Central memory CD8-positive, alpha-beta T cell (primary cell): ENCODE measurements around the gene TNIP1.
A peak's percentile ranks its signal among the peaks of the same experiment; 100 is the strongest.

Experiments
- ATAC-seq: fragments of 150-1000 bp; cut with Tn5 transposase; replicated peaks from 2 replicates; pipeline ENCODE4 v1.10.0; 2022; ENCODE audit warnings: mild to moderate bottlenecking, moderate FRiP score, moderate number of reproducible peaks; ENCODE audit not compliant: poor library complexity, severe bottlenecking; ENCODE audit errors: extremely low read depth
- DNase-seq, 2 donors: peaks; one replicate each; pipeline ENCODE4 v3.0.0; 2021; ENCODE audit warnings: low spot score in 2 of 2
- H3K27ac Mint-ChIP-seq: one replicate; pipeline ENCODE4 v1.8.0; 2022; ENCODE audit warnings: low read depth, mild to moderate bottlenecking, moderate library complexity, mixed read lengths
- H3K27me3 Mint-ChIP-seq: one replicate; pipeline ENCODE4 v1.8.0; 2022; ENCODE audit warnings: mixed read lengths
- H3K36me3 Mint-ChIP-seq: one replicate; pipeline ENCODE4 v1.8.0; 2022; ENCODE audit warnings: mild to moderate bottlenecking, moderate library complexity, mixed read lengths; ENCODE audit not compliant: insufficient read depth
- H3K4me1 Mint-ChIP-seq: one replicate; pipeline ENCODE4 v1.8.0; 2022; ENCODE audit warnings: mixed read lengths
- H3K4me3 Mint-ChIP-seq: one replicate; pipeline ENCODE4 v1.8.0; 2022; ENCODE audit warnings: mild to moderate bottlenecking, moderate library complexity, mixed read lengths
- H3K9me3 Mint-ChIP-seq: one replicate; pipeline ENCODE4 v1.8.0; 2022; ENCODE audit warnings: mixed read lengths

Gene TNIP1

DNA sequence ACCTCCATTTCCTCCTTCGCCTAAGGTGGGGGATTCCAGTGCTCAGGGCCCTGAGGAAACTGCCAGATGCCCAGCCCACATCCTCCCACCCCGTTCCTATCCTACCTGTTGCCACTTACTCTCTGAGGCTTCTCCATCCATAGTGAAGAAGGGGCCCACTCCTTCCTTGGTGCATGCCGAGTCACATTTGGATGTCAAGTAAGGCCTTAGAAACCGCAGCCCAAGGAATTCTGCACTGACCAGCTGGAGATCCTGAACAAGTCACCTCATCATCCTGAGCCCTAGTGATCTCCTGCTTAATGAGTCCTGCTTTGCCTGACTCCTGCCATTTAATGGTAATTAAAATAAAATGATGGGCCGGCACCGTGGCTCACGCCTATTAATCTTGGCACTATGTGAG is 6.7 kb upstream of the TNIP1 start:
- ATAC-seq (no peak), DNase-seq (no peak)
- no peak overlapping the region for H3K4me3 Mint-ChIP-seq
- H3K27me3 Mint-ChIP-seq, result no peaks in the 10 kb centered on the region
- no peaks in the 10 kb centered on the region for H3K9me3 Mint-ChIP-seq
- peaks cover 14% of the 10 kb centered on the region for H3K36me3 Mint-ChIP-seq
- H3K4me1 Mint-ChIP-seq, result peaks cover 46% of the 10 kb centered on the region
- H3K27ac Mint-ChIP-seq, result peak overlapping the region; percentile 68

DNA sequence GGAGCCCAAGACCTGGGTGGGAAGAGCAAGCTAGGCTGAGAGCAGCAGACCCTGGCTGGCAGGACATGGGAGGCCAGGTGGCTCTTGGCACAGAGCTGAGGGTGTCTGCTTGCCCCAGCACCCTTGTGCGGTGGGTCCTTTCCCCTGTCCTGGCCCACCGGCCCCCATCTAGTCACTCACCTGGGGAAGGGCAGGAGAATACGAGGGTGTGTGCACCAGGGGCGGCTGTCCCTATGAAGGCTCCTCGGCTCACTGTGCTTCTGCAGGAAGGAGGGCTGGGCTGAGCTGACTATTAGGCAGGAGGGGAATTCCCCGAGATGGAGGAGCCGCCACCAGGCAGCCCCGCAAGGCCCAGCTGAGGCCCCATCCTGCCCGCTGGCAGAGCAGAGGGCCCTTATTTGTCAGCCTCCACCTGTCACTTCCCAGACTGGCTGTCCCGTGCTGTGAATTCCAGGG is 6.1 kb upstream of the TNIP1 start:
- Mint-ChIP-seq H3K4me1 (peaks cover 49% of the 10 kb centered on the region), H3K27ac (peak overlapping the region; percentile 68), H3K27me3 (no peaks in the 10 kb centered on the region), H3K4me3 (peak overlapping the region; percentile 75), H3K9me3 (no peaks in the 10 kb centered on the region), H3K36me3 (peaks cover 17% of the 10 kb centered on the region)
- ATAC-seq (peak; percentile 93), DNase-seq (peak; percentile 43 to 49)

DNA sequence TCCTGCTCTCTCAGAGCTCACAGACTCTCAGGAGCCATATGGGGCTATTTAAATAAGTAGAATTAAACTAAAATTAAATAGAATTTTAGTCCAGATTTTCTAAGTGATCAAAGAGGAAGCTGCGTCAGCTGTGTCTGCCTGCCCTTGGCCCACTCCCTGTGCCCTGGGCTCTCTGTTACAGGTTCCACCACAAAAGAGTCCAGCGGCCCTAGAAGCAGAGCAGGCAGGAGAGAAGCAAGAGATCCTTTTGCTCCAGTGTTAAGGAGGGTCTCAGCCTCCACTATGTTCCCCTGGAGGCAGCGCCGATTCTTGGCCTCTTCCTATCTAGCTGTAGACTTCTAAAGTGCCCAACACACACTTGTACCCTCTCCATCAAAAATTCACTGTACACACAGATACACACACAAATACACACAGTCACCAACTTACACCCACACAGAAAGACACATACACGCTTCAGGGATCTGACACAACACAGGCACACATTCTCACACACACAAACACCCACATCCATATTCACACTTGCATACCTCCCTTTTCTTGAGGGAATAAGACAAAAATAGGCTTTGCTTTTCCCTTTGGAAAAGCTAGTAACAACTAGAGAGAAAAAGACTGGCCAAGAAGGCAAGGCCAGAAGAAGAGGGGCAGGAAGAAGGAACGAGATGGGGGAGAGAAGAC is 5.5 kb upstream of the TNIP1 start:
- Mint-ChIP-seq H3K36me3 (peaks cover 18% of the 10 kb centered on the region), H3K27ac (peak overlapping the region; percentile 68), H3K4me3 (peak overlapping the region; percentile 75), H3K27me3 (no peaks in the 10 kb centered on the region), H3K4me1 (peaks cover 43% of the 10 kb centered on the region), H3K9me3 (no peaks in the 10 kb centered on the region)
- no peak for DNase-seq
- no peak for ATAC-seq

DNA sequence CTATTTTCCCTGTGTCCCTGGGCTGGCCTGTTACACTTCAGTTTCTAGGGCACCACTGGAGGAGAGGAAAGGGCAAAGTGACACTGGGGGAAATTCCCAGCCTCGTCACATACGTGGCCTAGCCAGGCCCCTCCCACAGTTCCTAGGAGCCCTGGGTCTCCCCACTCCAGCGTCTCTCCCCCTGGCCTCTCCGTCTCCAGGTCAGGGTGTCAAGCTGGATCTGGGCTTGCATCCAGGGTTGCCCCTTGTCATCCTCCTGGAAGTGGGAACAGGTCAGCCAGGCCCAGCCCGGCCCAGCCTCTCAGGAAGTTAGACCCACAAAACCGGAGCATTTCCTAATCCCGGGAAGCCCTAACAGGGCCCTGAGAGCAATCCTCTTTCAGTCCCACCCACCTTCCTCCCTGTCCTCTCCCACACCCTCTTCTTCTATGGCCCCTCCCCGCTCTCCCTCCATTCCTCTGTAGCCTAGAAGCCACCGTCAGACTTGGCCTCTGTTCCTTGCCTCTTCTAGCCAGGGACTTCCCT is 4.7 kb upstream of the TNIP1 start:
- ATAC-seq, result no peak
- Mint-ChIP-seq H3K9me3 (no peaks in the 10 kb centered on the region), H3K4me1 (peaks cover 42% of the 10 kb centered on the region), H3K36me3 (peaks cover 20% of the 10 kb centered on the region), H3K4me3 (peak overlapping the region; percentile 75), H3K27ac (peak overlapping the region; percentile 68), H3K27me3 (no peaks in the 10 kb centered on the region)
- no peak for DNase-seq

DNA sequence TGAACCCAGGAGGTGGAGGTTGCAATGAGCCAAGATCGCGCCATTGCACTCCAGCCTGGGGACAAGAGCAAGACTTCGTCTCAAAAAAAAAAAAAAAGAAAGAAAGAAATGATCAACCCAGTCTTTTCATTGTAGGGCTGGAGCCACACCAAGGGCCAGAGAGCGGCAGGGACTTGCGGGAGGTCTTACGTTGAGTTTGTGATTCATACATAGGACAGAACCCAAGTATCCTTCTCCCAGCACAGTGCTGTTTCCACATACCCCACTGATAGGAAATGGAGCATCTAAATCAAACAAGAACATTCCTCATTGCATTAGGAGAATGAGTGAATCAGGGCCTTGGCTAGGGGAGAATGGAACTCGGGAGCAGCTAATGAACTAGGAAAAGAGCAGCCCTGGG is 3.5 kb upstream of the TNIP1 start:
- Mint-ChIP-seq H3K27ac (peak overlapping the region; percentile 68), H3K4me1 (peaks cover 54% of the 10 kb centered on the region), H3K9me3 (no peaks in the 10 kb centered on the region), H3K36me3 (peaks cover 29% of the 10 kb centered on the region), H3K4me3 (no peak overlapping the region), H3K27me3 (no peaks in the 10 kb centered on the region)
- DNase-seq (no peak), ATAC-seq (no peak)

DNA sequence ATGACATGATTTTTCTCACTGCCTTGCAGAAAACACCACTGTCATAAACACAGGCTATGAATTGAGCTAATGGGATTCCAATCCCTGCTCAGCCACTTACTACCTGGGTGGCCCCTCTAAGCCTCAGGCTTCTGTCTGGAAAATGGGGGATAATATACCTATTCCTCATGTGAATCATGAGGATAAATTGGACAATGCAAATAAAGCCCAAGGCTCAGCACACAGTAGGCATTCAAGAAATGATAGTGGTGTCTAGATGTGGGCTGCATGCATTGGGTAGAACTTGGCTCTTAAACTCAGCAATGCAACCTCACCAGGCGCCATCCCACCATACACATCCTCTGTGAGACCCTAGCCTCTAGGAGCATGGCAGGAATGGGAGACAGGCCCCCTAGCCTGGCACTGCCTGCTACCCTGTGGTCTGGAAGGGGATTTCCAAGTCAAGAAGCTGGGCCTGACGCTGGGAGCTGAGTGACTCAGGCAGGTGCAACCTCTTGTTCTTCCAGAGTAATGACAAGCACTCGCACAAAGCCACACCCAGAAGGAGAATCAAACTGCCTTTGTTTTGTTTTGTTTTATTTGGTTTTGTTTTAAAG is 2.3 kb upstream of the TNIP1 start:
- peaks cover 35% of the 10 kb centered on the region for H3K36me3 Mint-ChIP-seq
- ATAC-seq (no peak), DNase-seq (peak in 1 of 2 donors; percentile 35)
- H3K4me3 Mint-ChIP-seq, result peak overlapping the region; percentile 62
- H3K9me3 Mint-ChIP-seq, result no peaks in the 10 kb centered on the region
- H3K27me3 Mint-ChIP-seq, result no peaks in the 10 kb centered on the region
- peaks cover 66% of the 10 kb centered on the region for H3K4me1 Mint-ChIP-seq
- peak overlapping the region; percentile 86 for H3K27ac Mint-ChIP-seq

DNA sequence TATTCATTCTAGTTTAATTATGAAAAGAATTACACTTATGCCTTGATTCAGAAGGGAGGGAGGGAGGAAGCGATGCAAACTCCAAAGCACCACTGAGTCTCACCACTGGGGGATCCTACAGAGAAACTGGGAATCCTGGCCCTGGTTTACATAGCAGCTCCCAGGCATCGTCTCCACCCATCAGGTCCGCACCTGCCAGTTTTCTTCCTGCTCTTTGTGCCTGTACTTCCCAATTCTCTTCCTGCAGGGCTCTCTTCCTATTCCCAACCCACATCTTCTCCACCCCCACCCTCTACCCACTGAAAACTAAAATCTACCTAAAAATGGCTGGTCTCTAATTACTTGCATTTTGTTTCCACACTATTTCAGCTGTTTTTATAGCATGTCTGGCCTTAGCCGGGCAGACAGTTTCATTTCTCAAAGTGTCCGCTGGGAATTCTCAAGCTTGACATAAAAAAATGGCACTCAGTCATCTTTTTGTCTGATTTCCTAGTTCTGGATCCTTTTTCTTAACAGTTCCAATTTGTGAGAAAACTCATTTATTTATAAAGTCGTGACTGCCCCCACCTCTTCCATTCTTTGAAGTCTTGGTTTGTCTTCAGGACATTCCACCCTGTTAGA is 1.6 kb upstream of the TNIP1 start:
- no peak for ATAC-seq
- H3K27me3 Mint-ChIP-seq, result no peaks in the 10 kb centered on the region
- no peak for DNase-seq
- peak overlapping the region; percentile 62 for H3K4me3 Mint-ChIP-seq
- peak overlapping the region; percentile 86 for H3K27ac Mint-ChIP-seq
- H3K36me3 Mint-ChIP-seq, result peaks cover 40% of the 10 kb centered on the region
- peaks cover 74% of the 10 kb centered on the region for H3K4me1 Mint-ChIP-seq
- H3K9me3 Mint-ChIP-seq, result no peaks in the 10 kb centered on the region

DNA sequence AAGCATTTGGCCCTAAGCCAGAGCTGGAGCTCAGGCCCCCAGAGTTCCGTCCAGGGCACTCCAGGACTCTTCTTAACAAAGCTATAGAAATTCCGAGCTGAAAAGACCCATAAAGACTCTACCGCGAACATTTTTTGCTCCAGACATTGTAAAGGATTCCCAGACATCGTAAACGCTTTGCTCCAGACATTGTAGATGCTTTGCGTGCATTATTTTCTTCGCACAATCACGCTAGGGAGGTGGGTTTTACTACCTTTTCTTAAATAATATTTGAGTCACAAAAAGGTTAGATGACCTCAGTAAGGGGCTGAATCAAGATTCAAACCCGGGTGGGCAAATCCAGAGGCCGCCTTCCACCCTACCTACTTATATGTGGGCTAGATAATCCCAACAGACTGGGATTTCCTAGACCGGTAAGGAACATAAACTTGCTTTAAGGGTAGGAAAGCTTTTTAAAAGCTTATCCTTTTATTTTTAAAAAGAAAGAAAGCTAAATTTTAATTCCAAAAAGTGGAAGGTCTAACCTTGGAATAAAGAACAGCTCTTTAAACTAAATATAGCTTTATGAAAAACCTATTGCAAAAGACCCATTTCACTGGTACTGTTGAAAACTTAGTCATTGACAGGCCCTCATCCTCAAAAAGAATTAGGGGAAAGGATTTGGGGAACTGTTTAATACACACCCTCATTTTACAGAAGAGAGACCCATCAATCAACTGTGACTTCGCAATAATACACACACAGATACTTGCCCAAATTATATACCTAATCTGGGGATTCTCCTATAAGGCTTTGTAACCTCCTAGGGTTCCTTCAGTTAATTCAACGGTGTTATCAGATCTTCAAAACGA is 822 bp upstream of the TNIP1 start:
- Mint-ChIP-seq H3K4me3 (peak overlapping the region; percentile 74), H3K4me1 (peaks cover 78% of the 10 kb centered on the region), H3K36me3 (peaks cover 44% of the 10 kb centered on the region), H3K27me3 (no peaks in the 10 kb centered on the region), H3K9me3 (no peaks in the 10 kb centered on the region), H3K27ac (peak overlapping the region; percentile 86)
- ATAC-seq, result no peak
- no peak for DNase-seq

DNA sequence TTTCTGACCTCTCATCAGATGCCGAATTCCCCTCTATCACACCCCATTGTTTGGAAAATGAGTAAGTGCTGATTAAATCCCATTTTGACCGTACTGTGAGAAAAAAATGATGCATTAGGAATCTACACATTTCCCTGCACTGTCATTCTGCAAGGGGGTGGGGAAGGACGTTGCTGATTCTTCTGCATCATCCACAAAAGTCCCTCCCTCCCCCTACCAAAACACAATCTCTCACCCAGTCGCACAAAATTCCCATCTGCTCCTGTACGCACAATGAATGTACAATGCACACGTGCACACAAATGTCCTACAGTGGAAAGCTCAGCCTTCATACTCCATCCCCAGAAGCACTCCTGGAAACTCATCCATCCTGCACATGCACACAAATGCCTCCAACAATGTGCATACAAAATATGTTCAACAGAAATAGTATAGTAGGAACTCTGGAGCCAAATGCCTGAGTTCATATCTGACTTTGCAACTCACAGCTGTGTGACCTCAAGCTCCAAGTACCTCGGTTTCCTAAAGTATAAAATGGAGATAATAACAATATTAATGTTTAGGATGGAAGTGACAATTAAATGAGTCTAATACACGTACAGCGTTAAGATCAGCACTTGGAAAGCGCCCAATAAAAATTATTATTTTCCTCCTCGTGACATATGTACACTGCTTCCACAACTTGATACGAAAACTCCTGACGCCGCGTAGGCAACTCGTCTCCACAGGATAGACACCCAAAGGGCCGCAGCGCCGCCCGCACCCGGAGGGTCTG is 809 bp downstream of the TNIP1 start:
- no peak for ATAC-seq
- Mint-ChIP-seq H3K4me3 (peak overlapping the region; percentile 74), H3K4me1 (peaks cover 79% of the 10 kb centered on the region), H3K36me3 (peaks cover 52% of the 10 kb centered on the region), H3K27ac (peak overlapping the region; percentile 86), H3K9me3 (no peaks in the 10 kb centered on the region), H3K27me3 (no peaks in the 10 kb centered on the region)
- DNase-seq, result no peak

DNA sequence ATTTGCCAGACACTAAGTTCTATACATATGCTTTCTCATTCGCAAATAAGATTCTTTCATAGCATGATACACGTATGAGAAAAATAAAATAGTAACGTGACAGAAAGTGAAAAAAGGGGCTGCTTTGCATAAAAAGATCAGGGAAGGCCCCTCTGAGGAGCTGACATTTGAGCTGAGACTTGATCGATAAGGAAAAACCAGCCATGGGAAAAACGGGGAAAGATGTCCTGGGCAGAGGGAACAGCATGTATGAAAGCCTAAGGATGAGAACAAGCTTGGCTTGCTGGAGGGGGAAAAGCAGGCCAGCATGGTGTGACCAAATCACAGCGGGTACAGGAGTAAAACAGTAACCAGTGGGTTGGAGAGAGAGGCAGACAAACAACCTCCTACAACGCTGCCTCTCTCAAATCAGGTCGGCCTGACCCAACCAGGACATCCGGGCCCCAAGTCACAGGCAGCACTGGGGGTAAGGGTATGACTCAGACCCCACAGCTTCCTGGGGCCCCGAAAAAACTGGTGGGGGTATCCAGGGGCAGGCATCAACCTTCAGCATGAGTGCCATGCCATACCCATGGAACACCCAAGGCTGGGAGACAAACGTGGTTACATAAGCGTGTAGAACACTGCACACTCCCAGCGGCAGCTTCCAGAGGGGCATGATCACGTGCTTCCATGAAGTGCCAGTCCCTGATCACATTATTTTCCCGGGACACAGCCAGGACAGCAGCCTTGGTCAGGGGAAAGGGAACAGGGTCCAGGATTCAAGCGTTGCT is 2.2 kb downstream of the TNIP1 start:
- no peaks in the 10 kb centered on the region for H3K9me3 Mint-ChIP-seq
- peaks cover 70% of the 10 kb centered on the region for H3K4me1 Mint-ChIP-seq
- DNase-seq (peak; percentile 25 to 40), ATAC-seq (peak; percentile 27)
- H3K27me3 Mint-ChIP-seq, result no peaks in the 10 kb centered on the region
- H3K36me3 Mint-ChIP-seq, result peaks cover 52% of the 10 kb centered on the region
- H3K27ac Mint-ChIP-seq, result peak overlapping the region; percentile 86
- peak overlapping the region; percentile 74 for H3K4me3 Mint-ChIP-seq

DNA sequence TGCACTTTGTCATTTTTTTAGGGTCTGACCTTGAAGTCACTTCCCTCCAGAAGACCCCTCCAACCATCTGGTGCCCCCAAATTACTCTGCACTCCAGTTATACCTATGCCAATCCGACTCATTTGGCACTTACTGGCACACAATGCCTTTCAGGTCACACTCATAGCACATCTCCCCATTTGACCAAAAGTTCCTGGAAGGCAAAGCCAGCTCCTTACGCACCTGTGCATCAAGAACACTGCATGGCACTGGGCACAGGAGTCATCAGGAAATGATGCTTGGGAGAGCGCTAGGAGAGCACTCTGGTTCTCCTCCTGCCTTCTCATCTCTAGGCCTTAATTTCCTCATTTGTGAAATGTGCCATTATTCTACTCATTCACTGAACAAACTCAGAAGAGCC is 2.9 kb downstream of the TNIP1 start:
- Mint-ChIP-seq H3K9me3 (no peaks in the 10 kb centered on the region), H3K27ac (peak overlapping the region; percentile 86), H3K36me3 (peaks cover 50% of the 10 kb centered on the region), H3K27me3 (no peaks in the 10 kb centered on the region), H3K4me3 (peak overlapping the region; percentile 74), H3K4me1 (peaks cover 64% of the 10 kb centered on the region)
- no peak for ATAC-seq
- no peak for DNase-seq
